Activated T-helper 17 cell treated with anti-CD3 and anti-CD28 coated beads, Interleukin-2, amount 50 U/mL, for 72 hours (primary cell): ENCODE measurements around the gene MPND. TPM values are rescaled to one million over a fixed set of nuclear protein-coding genes. Genes with fewer than 3 reads are reported as not detected.
A peak's percentile ranks its signal among the peaks of the same experiment; 100 is the strongest.

Source experiments
- ATAC-seq: fragments of 150-1000 bp; cut with Tn5 transposase; replicated peaks from 2 replicates; pipeline ENCODE4 v1.10.0; 2021; ENCODE audit warnings: mild to moderate bottlenecking, moderate library complexity
- H3K27ac Mint-ChIP-seq: one replicate; pipeline ENCODE4 v1.8.0; 2022; ENCODE audit warnings: mixed read lengths
- H3K27me3 Mint-ChIP-seq: one replicate; pipeline ENCODE4 v1.8.0; 2022; ENCODE audit warnings: mixed read lengths
- H3K36me3 Mint-ChIP-seq: one replicate; pipeline ENCODE4 v1.8.0; 2022; ENCODE audit warnings: low read depth, mild to moderate bottlenecking, mixed read lengths
- H3K4me1 Mint-ChIP-seq: one replicate; pipeline ENCODE4 v1.8.0; 2022; ENCODE audit warnings: mixed read lengths
- H3K4me3 Mint-ChIP-seq: one replicate; pipeline ENCODE4 v1.8.0; 2022; ENCODE audit warnings: mild to moderate bottlenecking, mixed read lengths
- H3K9me3 Mint-ChIP-seq: one replicate; pipeline ENCODE4 v1.8.0; 2022; ENCODE audit warnings: mixed read lengths
- total RNA-seq, 2 donors: library from RNA; stranded (reverse); gene quantifications; one replicate each; pipeline ENCODE4 v1.2.3, GENCODE V29; 2022

MPND gene
- total RNA-seq, 2 donors from 2014 or later: 15.5 to 19.7 TPM

DNA sequence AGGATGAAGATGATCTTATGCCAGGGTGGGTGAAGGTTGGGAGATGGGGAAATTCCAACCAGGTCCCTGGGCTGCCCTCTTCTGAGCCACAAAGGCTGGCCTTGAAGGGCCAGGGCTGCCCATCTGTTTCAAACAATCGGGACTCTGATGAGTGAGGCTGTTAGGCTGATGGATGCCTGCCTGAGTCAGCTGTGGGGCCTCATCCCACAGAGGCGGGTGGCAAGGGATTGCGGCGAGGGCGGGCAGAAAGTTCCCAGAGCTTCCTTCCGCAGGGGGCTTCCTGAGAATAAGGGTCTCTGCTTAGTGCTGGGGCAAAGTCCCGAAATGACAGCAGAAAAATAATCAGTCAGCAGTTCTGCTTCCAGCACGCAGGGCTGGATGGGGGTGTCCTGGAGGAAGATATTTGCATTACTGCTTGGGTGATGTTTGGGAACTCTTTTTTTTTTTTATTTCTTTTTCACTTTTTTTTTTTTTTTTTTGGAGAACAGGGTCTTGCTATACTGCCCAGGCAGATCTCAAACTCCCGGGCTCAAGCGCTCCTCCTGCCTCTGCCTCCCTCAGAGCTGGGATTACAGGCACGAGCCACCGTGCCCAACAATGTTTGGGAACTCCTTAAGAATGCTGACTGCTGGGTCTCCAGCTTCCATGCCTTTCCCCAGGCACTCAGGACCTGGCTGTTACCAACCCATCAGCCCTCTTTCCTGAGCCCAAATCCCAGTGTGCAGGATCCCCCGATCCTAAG lies 42.9 kb downstream of the MPND start:
- no peak overlapping the region for H3K27ac Mint-ChIP-seq
- H3K36me3 Mint-ChIP-seq: peaks cover 51% of the 10 kb centered on the region
- H3K27me3 Mint-ChIP-seq: no peaks in the 10 kb centered on the region
- H3K9me3 Mint-ChIP-seq: no peaks in the 10 kb centered on the region
- H3K4me3 Mint-ChIP-seq: no peak overlapping the region
- H3K4me1 Mint-ChIP-seq: peaks cover 16% of the 10 kb centered on the region
- ATAC-seq: no peak

DNA sequence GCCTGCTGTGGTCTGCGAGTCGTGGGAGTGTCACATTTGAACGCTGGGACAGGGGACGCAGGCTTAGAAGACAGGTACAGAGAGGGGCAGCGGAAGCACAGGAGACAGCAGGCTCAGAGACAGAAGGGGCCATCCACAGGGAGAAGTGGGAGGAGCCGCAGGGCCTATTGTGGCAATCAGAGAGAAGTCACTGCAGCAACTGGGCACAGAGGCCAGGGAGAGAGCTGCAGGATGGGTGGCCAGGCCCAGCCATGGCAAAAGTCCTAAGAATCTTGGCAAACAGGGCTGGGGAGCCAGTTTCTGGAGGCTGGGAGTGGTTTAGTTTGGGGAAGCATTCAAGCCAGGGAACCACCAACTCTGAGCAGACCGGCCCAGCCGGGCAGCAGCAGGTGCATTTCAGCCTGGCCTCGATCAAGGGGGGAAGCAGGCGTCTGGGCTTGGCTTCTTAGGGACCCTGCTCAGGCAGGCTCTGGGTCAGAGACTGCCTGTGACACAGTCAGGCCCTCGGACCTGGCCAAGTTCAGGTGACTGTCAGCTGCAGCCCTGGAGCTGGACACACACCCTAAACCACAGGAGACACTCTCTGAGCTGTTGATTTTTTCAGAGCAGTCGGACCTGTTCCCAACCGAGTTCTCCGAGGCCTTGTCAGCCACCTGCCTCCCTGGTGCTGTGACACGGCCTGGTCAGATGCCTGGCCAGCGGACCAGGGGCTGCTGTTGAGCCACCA lies 45.1 kb downstream of the MPND start:
- Mint-ChIP-seq H3K4me1 (peaks cover 10% of the 10 kb centered on the region), H3K4me3 (no peak overlapping the region), H3K36me3 (peaks cover 58% of the 10 kb centered on the region), H3K9me3 (no peaks in the 10 kb centered on the region), H3K27ac (peak overlapping the region; percentile 80), H3K27me3 (no peaks in the 10 kb centered on the region)
- no peak for ATAC-seq

GRCh38 chr19:4389064-4389375 lies 45.7 kb downstream of the MPND start:
- no peak for ATAC-seq
- Mint-ChIP-seq H3K27me3 (no peaks in the 10 kb centered on the region), H3K9me3 (no peaks in the 10 kb centered on the region), H3K4me3 (no peak overlapping the region), H3K27ac (peak overlapping the region; percentile 80), H3K36me3 (peaks cover 56% of the 10 kb centered on the region), H3K4me1 (peaks cover 12% of the 10 kb centered on the region)

DNA sequence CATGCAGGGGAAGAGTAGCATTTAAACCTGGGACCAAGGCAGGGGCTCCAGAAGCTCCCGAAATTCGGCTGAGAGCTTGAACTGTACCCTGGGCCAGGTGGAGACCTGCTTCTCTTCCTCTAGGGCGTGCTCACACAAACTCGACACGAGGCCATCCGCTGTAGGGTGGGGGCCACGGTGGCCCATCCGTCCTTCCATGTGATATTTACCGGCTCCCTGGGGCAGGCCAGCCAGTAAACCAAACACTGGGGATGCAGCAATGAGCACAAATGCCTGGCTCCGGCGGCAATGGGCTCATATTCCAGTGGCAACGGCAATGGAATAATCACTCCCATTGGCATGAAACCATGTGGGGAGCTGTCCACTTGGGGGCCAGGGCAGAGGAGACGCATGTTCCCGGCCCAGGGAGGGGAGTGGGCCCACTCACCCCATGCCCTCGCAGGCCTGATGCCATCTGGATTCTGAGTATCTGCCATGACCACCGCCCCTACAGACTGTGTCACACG lies 46.2 kb downstream of the MPND start:
- Mint-ChIP-seq H3K4me1 (peaks cover 18% of the 10 kb centered on the region), H3K36me3 (peaks cover 61% of the 10 kb centered on the region), H3K4me3 (no peak overlapping the region), H3K27ac (peak overlapping the region; percentile 80), H3K9me3 (no peaks in the 10 kb centered on the region), H3K27me3 (no peaks in the 10 kb centered on the region)
- ATAC-seq: no peak

GRCh38 chr19:4390017-4390566 lies 46.7 kb downstream of the MPND start:
- Mint-ChIP-seq H3K4me1 (peaks cover 23% of the 10 kb centered on the region), H3K27me3 (no peaks in the 10 kb centered on the region), H3K27ac (peak overlapping the region; percentile 80), H3K9me3 (no peaks in the 10 kb centered on the region), H3K36me3 (peaks cover 64% of the 10 kb centered on the region), H3K4me3 (peak overlapping the region; percentile 15)
- no peak for ATAC-seq

- Mint-ChIP-seq H3K4me1 (peaks cover 23% of the 10 kb centered on the region), H3K4me3 (peak overlapping the region; percentile 15), H3K27me3 (no peaks in the 10 kb centered on the region), H3K27ac (peak overlapping the region; percentile 80), H3K36me3 (peaks cover 64% of the 10 kb centered on the region), H3K9me3 (no peaks in the 10 kb centered on the region)
- ATAC-seq: no peak
Observed at GRCh38 chr19:4390567-4391305, 47.4 kb downstream of the MPND start.

DNA sequence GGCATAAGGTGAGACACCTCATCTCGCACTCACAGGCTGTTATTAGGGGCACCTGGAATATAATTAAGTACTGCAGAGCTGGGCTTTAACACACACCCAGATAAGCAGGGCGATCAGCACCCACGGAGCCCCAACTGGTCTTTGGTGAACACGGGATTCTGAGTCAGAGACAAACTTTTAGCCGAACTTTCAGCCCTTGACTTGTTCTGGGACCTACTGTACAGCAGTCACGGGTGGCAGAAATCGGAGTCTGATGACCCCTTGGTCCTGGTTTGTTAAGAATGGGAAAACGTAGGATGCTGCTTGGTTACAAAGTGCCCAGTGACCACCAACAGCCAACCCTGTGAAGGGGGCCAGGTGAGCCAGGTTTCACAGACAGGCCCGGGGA lies 47.9 kb downstream of the MPND start:
- Mint-ChIP-seq H3K4me1 (peaks cover 23% of the 10 kb centered on the region), H3K27me3 (no peaks in the 10 kb centered on the region), H3K27ac (peak overlapping the region; percentile 80), H3K4me3 (no peak overlapping the region), H3K9me3 (no peaks in the 10 kb centered on the region), H3K36me3 (peaks cover 65% of the 10 kb centered on the region)
- ATAC-seq: no peak

- peaks cover 71% of the 10 kb centered on the region for H3K36me3 Mint-ChIP-seq
- H3K9me3 Mint-ChIP-seq: no peaks in the 10 kb centered on the region
- peaks cover 28% of the 10 kb centered on the region for H3K4me1 Mint-ChIP-seq
- no peak overlapping the region for H3K4me3 Mint-ChIP-seq
- no peak for ATAC-seq
- H3K27me3 Mint-ChIP-seq: no peaks in the 10 kb centered on the region
- H3K27ac Mint-ChIP-seq: no peak overlapping the region
Observed at GRCh38 chr19:4391701-4392483, 48.5 kb downstream of the MPND start.

DNA sequence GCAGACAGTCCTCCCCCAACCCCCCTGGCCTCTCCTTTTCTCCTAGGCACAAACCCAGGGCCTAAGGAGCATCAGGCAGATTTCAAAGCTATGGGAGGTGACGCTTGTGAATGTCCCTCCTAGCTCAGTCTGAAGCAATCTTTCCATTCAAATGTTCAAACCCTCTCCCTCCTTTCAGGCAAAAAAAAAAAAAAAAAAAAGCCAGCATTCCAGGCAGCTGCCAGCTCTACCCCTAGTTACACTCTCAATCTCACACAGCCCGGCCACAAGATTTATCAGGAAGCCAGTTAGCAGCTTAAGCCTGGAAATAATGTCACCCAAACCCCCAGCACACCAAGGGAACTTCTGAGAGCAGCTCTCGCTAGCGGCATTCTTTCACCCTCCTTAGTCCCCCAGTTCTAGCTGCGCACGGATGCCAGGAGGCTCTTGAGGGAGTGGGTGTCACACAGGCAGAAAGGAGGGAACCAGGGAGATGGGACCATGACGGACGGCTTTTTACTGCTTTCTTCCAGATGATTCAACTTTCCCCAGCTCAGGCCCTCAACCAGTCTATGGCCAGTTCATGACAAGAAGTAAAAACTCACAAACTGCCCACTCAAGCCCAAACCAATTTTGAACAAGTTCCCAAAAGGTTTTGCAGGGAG lies 50.7 kb downstream of the MPND start:
- no peaks in the 10 kb centered on the region for H3K9me3 Mint-ChIP-seq
- H3K4me3 Mint-ChIP-seq: peak overlapping the region; percentile 12
- H3K36me3 Mint-ChIP-seq: peaks cover 74% of the 10 kb centered on the region
- peak overlapping the region; percentile 83 for H3K27ac Mint-ChIP-seq
- ATAC-seq: no peak
- H3K27me3 Mint-ChIP-seq: no peaks in the 10 kb centered on the region
- H3K4me1 Mint-ChIP-seq: peaks cover 30% of the 10 kb centered on the region

- Mint-ChIP-seq H3K36me3 (peaks cover 65% of the 10 kb centered on the region), H3K9me3 (no peaks in the 10 kb centered on the region), H3K27me3 (no peaks in the 10 kb centered on the region), H3K4me3 (peak overlapping the region; percentile 59), H3K27ac (peak overlapping the region; percentile 65), H3K4me1 (peaks cover 31% of the 10 kb centered on the region)
- no peak for ATAC-seq
Observed at GRCh38 chr19:4396949-4397783, 53.8 kb downstream of the MPND start.

- peaks cover 65% of the 10 kb centered on the region for H3K36me3 Mint-ChIP-seq
- peak; percentile 5 for ATAC-seq
Observed at GRCh38 chr19:4399812-4400134, 56.4 kb downstream of the MPND start.

GRCh38 chr19:4400135-4400936 lies 57.0 kb downstream of the MPND start, which contains the start of gene SH3GL1:
TSS of gene SH3GL1 (minus strand) at chr19:4400547. CDS start at chr19:4400368, 179 bp downstream.
- peak; percentile 69 for ATAC-seq
- H3K36me3 Mint-ChIP-seq: peaks cover 65% of the 10 kb centered on the region
- H3K4me3 Mint-ChIP-seq: peak within 1 kb of the TSS; percentile 95
- no peaks in the 10 kb centered on the region for H3K27me3 Mint-ChIP-seq
- H3K4me1 Mint-ChIP-seq: peaks cover 18% of the 10 kb centered on the region
- no peaks in the 10 kb centered on the region for H3K9me3 Mint-ChIP-seq
- peak within 1 kb of the TSS; percentile 92 for H3K27ac Mint-ChIP-seq

More at GRCh38 chr19:4399812-4400134, 56.4 kb downstream of the MPND start:
- Mint-ChIP-seq H3K4me1 (peaks cover 21% of the 10 kb centered on the region), H3K27ac (peak overlapping the region; percentile 91), H3K4me3 (peak overlapping the region; percentile 95), H3K27me3 (no peaks in the 10 kb centered on the region), H3K9me3 (no peaks in the 10 kb centered on the region)
